DMS 273 (cell line): Measurements from ENCODE around the gene SOWAHA.

Experiments used
- DNase-seq: peaks from one replicate; lab custom pipeline; 2025; ENCODE audit not compliant: unreplicated experiment; lab: John Stamatoyannopoulos, UW

Gene SOWAHA

GRCh38 chr5:132812781-132813598, at the start of gene SOWAHA:
Gene SOWAHA (plus strand): TSS chr5:132813302. CDS start chr5:132813622, 320 bp downstream.
- peak; percentile 89 for DNase-seq

GRCh38 chr5:132764051-132764450, 49.1 kb upstream of the SOWAHA start:
- no peak for DNase-seq

GRCh38 chr5:132764671-132765238, 48.3 kb upstream of the SOWAHA start:
- no peak for DNase-seq

- DNase-seq, result no peak
Measured at GRCh38 chr5:132765311-132766019, 47.6 kb upstream of the SOWAHA start.

GRCh38 chr5:132766020-132766805, 46.9 kb upstream of the SOWAHA start:
- no peak for DNase-seq

- no peak for DNase-seq
Measured at GRCh38 chr5:132766806-132767055, 46.4 kb upstream of the SOWAHA start.

GRCh38 chr5:132767150-132767549, 46.0 kb upstream of the SOWAHA start:
- peak; percentile 74 for DNase-seq

- no peak for DNase-seq
Measured at GRCh38 chr5:132768485-132768868, 44.6 kb upstream of the SOWAHA start.

- no peak for DNase-seq
Measured at GRCh38 chr5:132770476-132771159, 42.5 kb upstream of the SOWAHA start.

- no peak for DNase-seq
Measured at GRCh38 chr5:132771503-132771998, 41.6 kb upstream of the SOWAHA start.

- no peak for DNase-seq
Measured at GRCh38 chr5:132772291-132773070, 40.6 kb upstream of the SOWAHA start.

- DNase-seq, result peak; percentile 85
Measured at GRCh38 chr5:132773114-132773513, 40.0 kb upstream of the SOWAHA start.

GRCh38 chr5:132773601-132774355, 39.3 kb upstream of the SOWAHA start:
- peak; percentile 87 for DNase-seq

- DNase-seq, result no peak
Measured at GRCh38 chr5:132774406-132774805, 38.7 kb upstream of the SOWAHA start.

GRCh38 chr5:132774896-132775295, 38.2 kb upstream of the SOWAHA start:
- DNase-seq, result no peak

GRCh38 chr5:132775476-132775961, 37.6 kb upstream of the SOWAHA start:
- peak; percentile 52 for DNase-seq

GRCh38 chr5:132776131-132776937, 36.8 kb upstream of the SOWAHA start:
- DNase-seq, result peak; percentile 72

GRCh38 chr5:132776938-132777208, 36.2 kb upstream of the SOWAHA start:
- no peak for DNase-seq
